OCI-LY3 (cell line): Measurements from ENCODE around the gene POFUT2.

Source experiments
- CTCF ChIP-seq: fragments of 200-600, 300-600 bp; sonication (generic); IDR thresholded peaks from 2 replicates; pipeline ENCODE4 v1.5.1; 2014; ENCODE audit warnings: antibody characterized with exemption, low read length, low read depth
- EZH2phosphoT487 ChIP-seq: fragments of 200-600 bp; shearing (Covaris generic); IDR thresholded peaks from 2 replicates; pipeline ENCODE4 v1.6.1; 2018; ENCODE audit warnings: antibody characterized with exemption, mixed run types, low read depth

- TF ChIP-seq CTCF (no peak), EZH2phosphoT487 (no peak)
Observed at GRCh38 chr21:45237401-45237800, 50.3 kb downstream of the POFUT2 start.
